Trophoblast cell (in vitro differentiated cells and primary cell): ENCODE results near the gene C12orf54.
"Not testable (repeated sequence)": the region's sequence is repeated elsewhere in the genome, so short reads cannot be mapped to it uniquely, and the experiment has no call there.

ENCODE experiments used
- DNase-seq, 2 donors: peaks; one replicate each; pipeline ENCODE4 v3.0.0-alpha.2; 2016
- H2AFZ ChIP-seq: 2 replicates; pipeline ENCODE4 v1.6.1; 2013; ENCODE audit warnings: low read length, moderate library complexity, mild to moderate bottlenecking; ENCODE audit not compliant: insufficient read depth, poor library complexity
- H2AK5ac ChIP-seq: 2 replicates; pipeline ENCODE4 v1.6.1; 2013; ENCODE audit warnings: mild to moderate bottlenecking, low read length
- H2BK120ac ChIP-seq: 2 replicates; pipeline ENCODE4 v1.6.1; 2013; ENCODE audit warnings: low read length, mild to moderate bottlenecking, moderate library complexity; ENCODE audit not compliant: insufficient read depth, poor library complexity
- H2BK12ac ChIP-seq: 2 replicates; pipeline ENCODE4 v1.6.1; 2013; ENCODE audit warnings: mild to moderate bottlenecking, low read length, moderate library complexity
- H2BK5ac ChIP-seq: 2 replicates; pipeline ENCODE4 v1.6.1; 2013; ENCODE audit warnings: low read length, low read depth, moderate library complexity, mild to moderate bottlenecking; ENCODE audit not compliant: poor library complexity
- H3K14ac ChIP-seq: 2 replicates; pipeline ENCODE4 v1.6.1; 2013; ENCODE audit warnings: mild to moderate bottlenecking, low read length
- H3K18ac ChIP-seq: 2 replicates; pipeline ENCODE4 v1.6.1; 2013; ENCODE audit warnings: mild to moderate bottlenecking, low read length
- H3K23ac ChIP-seq: 2 replicates; pipeline ENCODE4 v1.6.1; 2013; ENCODE audit warnings: low read length
- H3K27ac ChIP-seq: 2 replicates; pipeline ENCODE4 v1.5.1; 2013; ENCODE audit warnings: low read depth, mild to moderate bottlenecking, inconsistent platforms, low read length, moderate library complexity
- H3K27me3 ChIP-seq: 2 replicates; pipeline ENCODE4 v1.6.1; 2013; ENCODE audit warnings: inconsistent platforms, mild to moderate bottlenecking, low read length, moderate library complexity; ENCODE audit not compliant: insufficient read depth
- H3K36me3 ChIP-seq, 2 experiments: 1 replicate in 1 of 2; 2 replicates in 1 of 2; pipeline ENCODE4 v1.6.1; 2013; ENCODE audit warnings: low read length in 2 of 2, mild to moderate bottlenecking in 2 of 2, moderate library complexity in 1 of 2; ENCODE audit not compliant: insufficient read depth in 2 of 2, control insufficient read depth in 1 of 2
- H3K4ac ChIP-seq: 2 replicates; pipeline ENCODE4 v1.6.1; 2013; ENCODE audit warnings: low read depth, mild to moderate bottlenecking, low read length, moderate library complexity
- H3K4me1 ChIP-seq, 2 experiments: 1 replicate in 1 of 2; 2 replicates in 1 of 2; pipeline ENCODE4 v1.6.1; 2013; ENCODE audit warnings: low read length in 2 of 2, mild to moderate bottlenecking in 2 of 2, moderate library complexity in 1 of 2; ENCODE audit not compliant: insufficient read depth in 2 of 2, control insufficient read depth in 1 of 2
- H3K4me2 ChIP-seq: 2 replicates; pipeline ENCODE4 v1.6.1; 2013; ENCODE audit warnings: inconsistent platforms, mild to moderate bottlenecking, low read length, moderate library complexity
- H3K4me3 ChIP-seq: 2 replicates; pipeline ENCODE4 v1.5.1; 2013; ENCODE audit warnings: mild to moderate bottlenecking, low read depth, low read length, inconsistent platforms
- H3K79me1 ChIP-seq: one replicate; pipeline ENCODE4 v1.6.1; 2013; ENCODE audit warnings: low read length
- H3K79me2 ChIP-seq: 2 replicates; pipeline ENCODE4 v1.6.1; 2013; ENCODE audit warnings: low read length, mild to moderate bottlenecking; ENCODE audit not compliant: control insufficient read depth, insufficient read depth, poor library complexity
- H3K9ac ChIP-seq: 2 replicates; pipeline ENCODE4 v1.6.1; 2013; ENCODE audit warnings: mild to moderate bottlenecking, low read length
- H3K9me3 ChIP-seq: 2 replicates; pipeline ENCODE4 v1.6.1; 2013; ENCODE audit warnings: low read depth, mild to moderate bottlenecking, control low read depth, inconsistent platforms, low read length; ENCODE audit not compliant: insufficient read depth
- H4K12ac ChIP-seq: 2 replicates; pipeline ENCODE4 v1.6.1; 2013; ENCODE audit warnings: low read depth, mild to moderate bottlenecking, low read length, moderate library complexity
- H4K8ac ChIP-seq: 2 replicates; pipeline ENCODE4 v1.6.1; 2013; ENCODE audit warnings: low read depth, mild to moderate bottlenecking, low read length, moderate library complexity
- H4K91ac ChIP-seq: one replicate; pipeline ENCODE4 v1.6.1; 2013; ENCODE audit warnings: low read depth, mild to moderate bottlenecking, low read length, moderate library complexity
- WGBS: extraction: QIAGEN DNeasy Blood & Tissue Kit; methylation state at CpG from one replicate; pipeline ENCODE4 v1.1.7; 2013; ENCODE audit warnings: missing lambda C conversion rate; ENCODE audit not compliant: insufficient read length, insufficient coverage; ENCODE audit errors: extremely low coverage; 5-methylcytosine and 5-hydroxymethylcytosine counted together

C12orf54 gene

GRCh38 chr12:48510111-48510510 lies 27.8 kb downstream of the C12orf54 start:
- Histone ChIP-seq H2AFZ (no peak overlapping the region), H3K18ac (no peak overlapping the region), H4K8ac (no peak overlapping the region), H3K79me2 (no peaks in the 10 kb centered on the region), H3K27ac (no peak overlapping the region), H4K91ac (no peak overlapping the region), H2AK5ac (no peak overlapping the region), H3K4me2 (no peak overlapping the region), H3K27me3 (peaks cover 1% of the 10 kb centered on the region), H3K9ac (no peak overlapping the region), H2BK120ac (no peak overlapping the region), H3K4me3 (no peak overlapping the region), H2BK12ac (no peak overlapping the region), H3K36me3 (no peaks in the 10 kb centered on the region), H3K14ac (no peak overlapping the region), H3K4me1 (peaks cover 3 to 5% of the 10 kb centered on the region in 2 experiments), H3K79me1 (no peaks in the 10 kb centered on the region), H2BK5ac (no peak overlapping the region), H3K23ac (no peak overlapping the region), H3K9me3 (no peaks in the 10 kb centered on the region), H3K4ac (no peak overlapping the region), H4K12ac (no peak overlapping the region)
- no CpG with 5 or more reads among the region's 1 CpG for WGBS
- DNase-seq = peak; percentile 65 to 87

- Histone ChIP-seq H4K8ac (no peak overlapping the region), H2AK5ac (no peak overlapping the region), H2BK5ac (no peak overlapping the region), H3K4me1 (no peaks in the 10 kb centered on the region), H3K9me3 (no peaks in the 10 kb centered on the region), H3K4me3 (no peak overlapping the region), H2BK120ac (no peak overlapping the region), H4K12ac (no peak overlapping the region), H3K4me2 (no peak overlapping the region), H3K23ac (no peak overlapping the region), H3K27ac (no peak overlapping the region), H2BK12ac (no peak overlapping the region), H3K14ac (no peak overlapping the region), H4K91ac (no peak overlapping the region), H3K79me1 (no peaks in the 10 kb centered on the region), H3K9ac (no peak overlapping the region), H3K27me3 (no peaks in the 10 kb centered on the region), H3K79me2 (no peaks in the 10 kb centered on the region), H3K18ac (no peak overlapping the region), H2AFZ (no peak overlapping the region), H3K36me3 (no peaks in the 10 kb centered on the region), H3K4ac (no peak overlapping the region)
- DNase-seq = no peak
- no CpG with 5 or more reads among the region's 2 CpGs for WGBS
These were observed 30.6 kb downstream of the C12orf54 start for GRCh38 chr12:48512855-48513254.

DNA sequence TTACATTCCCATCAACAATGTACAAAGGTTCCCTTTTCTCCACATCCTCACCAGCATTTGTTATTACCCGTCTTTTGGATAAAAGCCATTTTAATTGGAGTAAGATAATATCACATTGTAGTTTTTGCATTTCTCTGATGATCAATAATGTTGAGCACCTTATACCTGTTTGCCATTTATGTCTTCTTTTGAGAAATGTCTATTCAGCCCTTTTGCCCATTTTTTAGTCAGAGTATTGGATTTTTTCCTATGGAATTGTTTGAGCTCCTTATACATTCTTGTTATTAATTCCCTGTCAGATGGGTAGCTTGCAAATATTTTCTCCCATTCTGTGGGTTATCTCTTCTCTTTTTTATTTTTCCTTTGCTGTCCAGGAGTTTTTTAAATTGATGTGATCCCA lies 32.4 kb downstream of the C12orf54 start:
- H3K27ac ChIP-seq = no peak overlapping the region
- no peak overlapping the region for H3K18ac ChIP-seq
- H3K27me3 ChIP-seq = no peaks in the 10 kb centered on the region
- H3K4me3 ChIP-seq = no peak overlapping the region
- H2AK5ac ChIP-seq = no peak overlapping the region
- no peak overlapping the region for H4K12ac ChIP-seq
- no peaks in the 10 kb centered on the region for H3K9me3 ChIP-seq
- no peak overlapping the region for H3K9ac ChIP-seq
- no peaks in the 10 kb centered on the region for H3K79me1 ChIP-seq
- no peak overlapping the region for H4K91ac ChIP-seq
- no peak overlapping the region for H3K4ac ChIP-seq
- no peak overlapping the region for H2AFZ ChIP-seq
- no peak overlapping the region for H2BK120ac ChIP-seq
- H3K14ac ChIP-seq = no peak overlapping the region
- no peaks in the 10 kb centered on the region for H3K79me2 ChIP-seq
- H3K4me1 ChIP-seq = no peaks in the 10 kb centered on the region
- no peak overlapping the region for H4K8ac ChIP-seq
- no peak overlapping the region for H2BK5ac ChIP-seq
- DNase-seq = no peak
- no CpG with 5 or more reads among the region's 1 CpG for WGBS
- H3K23ac ChIP-seq = no peak overlapping the region
- H3K36me3 ChIP-seq = no peaks in the 10 kb centered on the region
- no peak overlapping the region for H2BK12ac ChIP-seq
- H3K4me2 ChIP-seq = no peak overlapping the region

- H2BK120ac ChIP-seq, H3K23ac ChIP-seq, H3K14ac ChIP-seq, H3K36me3 ChIP-seq, H3K4ac ChIP-seq, H4K12ac ChIP-seq, H2AFZ ChIP-seq, H3K4me2 ChIP-seq, H4K8ac ChIP-seq, H2BK12ac ChIP-seq, H2BK5ac ChIP-seq, H3K9me3 ChIP-seq, H3K4me1 ChIP-seq, H3K79me2 ChIP-seq, H3K27ac ChIP-seq, DNase-seq, H2AK5ac ChIP-seq, H3K79me1 ChIP-seq, H4K91ac ChIP-seq, H3K18ac ChIP-seq, H3K9ac ChIP-seq, H3K27me3 ChIP-seq, H3K4me3 ChIP-seq: not testable (repeated sequence)
- WGBS = no CpG with 5 or more reads among the region's 24 CpGs
These were observed 38.1 kb downstream of the C12orf54 start for GRCh38 chr12:48520381-48520780.
